Mesothelial cell of epicardium (in vitro differentiated cells): ENCODE data around the gene NCKAP5. TPM values are rescaled to one million over a fixed set of nuclear protein-coding genes. Genes with fewer than 3 reads are reported as not detected.

Source experiments
- DNase-seq, 2 experiments: peaks; one replicate each; pipeline ENCODE4 v3.0.0; 2021; ENCODE audit warnings: low spot score in 2 of 2; ENCODE audit not compliant: unreplicated experiment in 2 of 2
- H3K27ac Mint-ChIP-seq: 2 replicates; pipeline ENCODE4 v1.8.0; 2021; ENCODE audit warnings: mixed read lengths
- H3K27me3 Mint-ChIP-seq: 2 replicates; pipeline ENCODE4 v1.8.0; 2021; ENCODE audit warnings: low read depth, mixed read lengths
- H3K36me3 Mint-ChIP-seq: 2 replicates; pipeline ENCODE4 v1.8.0; 2021; ENCODE audit warnings: mixed read lengths
- H3K4me1 Mint-ChIP-seq: 2 replicates; pipeline ENCODE4 v1.8.0; 2021; ENCODE audit warnings: mixed read lengths
- H3K4me3 Mint-ChIP-seq: 2 replicates; pipeline ENCODE4 v1.8.0; 2021; ENCODE audit warnings: mild to moderate bottlenecking, moderate library complexity, mixed read lengths
- H3K9me3 Mint-ChIP-seq: 2 replicates; pipeline ENCODE4 v1.8.0; 2021; ENCODE audit warnings: mixed read lengths
- total RNA-seq: library from RNA; stranded (reverse); gene quantifications from 3 replicates; pipeline ENCODE4 v1.2.1, GENCODE V29; 2021
- TF ChIP-seq, protein P1 (sequence below): fragments of 200-600 bp; sonication (generic); IDR thresholded peaks from one replicate; pipeline ENCODE4 v1.5.0; 2021; ENCODE audit warnings: antibody characterized with exemption; ENCODE audit not compliant: unreplicated experiment

The NCKAP5 gene
- total RNA-seq, 1 donor from 2014 or later = 2.1 TPM

DNA sequence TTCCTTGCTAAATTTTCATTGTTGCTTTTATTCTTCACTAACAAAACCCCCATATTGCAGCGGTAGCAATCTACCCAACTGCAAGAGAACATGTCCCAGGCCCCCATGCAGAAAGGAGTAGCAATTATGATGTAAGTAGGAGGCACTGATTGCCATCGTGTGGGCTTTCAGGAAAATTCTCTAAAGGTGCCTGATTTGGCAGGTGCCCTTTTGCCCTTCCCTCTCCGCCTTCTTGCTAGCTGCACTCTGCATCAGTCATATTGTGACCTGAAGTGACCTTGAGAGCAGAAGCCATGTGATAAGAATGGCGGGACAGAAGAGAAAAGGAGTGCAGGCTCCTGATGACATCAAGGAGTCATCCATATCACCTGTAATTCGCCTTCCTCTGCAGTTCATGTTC is 112.1 kb downstream of the NCKAP5 start:
- H3K4me1 Mint-ChIP-seq = peaks cover 5% of the 10 kb centered on the region
- peaks cover 2% of the 10 kb centered on the region for H3K27me3 Mint-ChIP-seq
- TF ChIP-seq, protein P1, sequence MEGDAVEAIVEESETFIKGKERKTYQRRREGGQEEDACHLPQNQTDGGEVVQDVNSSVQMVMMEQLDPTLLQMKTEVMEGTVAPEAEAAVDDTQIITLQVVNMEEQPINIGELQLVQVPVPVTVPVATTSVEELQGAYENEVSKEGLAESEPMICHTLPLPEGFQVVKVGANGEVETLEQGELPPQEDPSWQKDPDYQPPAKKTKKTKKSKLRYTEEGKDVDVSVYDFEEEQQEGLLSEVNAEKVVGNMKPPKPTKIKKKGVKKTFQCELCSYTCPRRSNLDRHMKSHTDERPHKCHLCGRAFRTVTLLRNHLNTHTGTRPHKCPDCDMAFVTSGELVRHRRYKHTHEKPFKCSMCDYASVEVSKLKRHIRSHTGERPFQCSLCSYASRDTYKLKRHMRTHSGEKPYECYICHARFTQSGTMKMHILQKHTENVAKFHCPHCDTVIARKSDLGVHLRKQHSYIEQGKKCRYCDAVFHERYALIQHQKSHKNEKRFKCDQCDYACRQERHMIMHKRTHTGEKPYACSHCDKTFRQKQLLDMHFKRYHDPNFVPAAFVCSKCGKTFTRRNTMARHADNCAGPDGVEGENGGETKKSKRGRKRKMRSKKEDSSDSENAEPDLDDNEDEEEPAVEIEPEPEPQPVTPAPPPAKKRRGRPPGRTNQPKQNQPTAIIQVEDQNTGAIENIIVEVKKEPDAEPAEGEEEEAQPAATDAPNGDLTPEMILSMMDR = no peak
- no peak for DNase-seq
- H3K4me3 Mint-ChIP-seq = no peak overlapping the region
- H3K9me3 Mint-ChIP-seq = peaks cover 9% of the 10 kb centered on the region
- H3K36me3 Mint-ChIP-seq = no peaks in the 10 kb centered on the region
- no peak overlapping the region for H3K27ac Mint-ChIP-seq

DNA sequence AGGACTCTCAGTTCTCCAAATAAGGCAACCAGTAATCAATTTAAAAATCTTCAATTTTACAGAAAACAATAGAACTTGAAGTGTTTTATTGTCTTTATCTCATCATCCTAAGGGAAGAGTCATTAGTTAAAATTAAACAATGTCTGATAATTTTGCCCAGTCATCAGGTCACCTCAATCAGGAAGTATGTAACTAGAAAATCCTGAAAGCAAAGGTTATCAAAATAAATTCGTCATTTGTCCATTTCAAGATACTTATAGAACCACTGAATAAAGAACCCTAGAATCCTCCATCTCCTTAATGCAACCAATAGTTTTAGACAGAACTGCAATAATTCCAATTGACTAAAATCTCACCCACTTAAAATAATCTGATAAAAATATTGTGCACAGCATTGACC is 115.2 kb downstream of the NCKAP5 start:
- no peak overlapping the region for H3K4me3 Mint-ChIP-seq
- no peak overlapping the region for H3K27ac Mint-ChIP-seq
- H3K36me3 Mint-ChIP-seq = no peaks in the 10 kb centered on the region
- DNase-seq = no peak
- peaks cover 4% of the 10 kb centered on the region for H3K4me1 Mint-ChIP-seq
- H3K27me3 Mint-ChIP-seq = peaks cover 3% of the 10 kb centered on the region
- TF ChIP-seq, protein P1 = no peak
- peaks cover 9% of the 10 kb centered on the region for H3K9me3 Mint-ChIP-seq

DNA sequence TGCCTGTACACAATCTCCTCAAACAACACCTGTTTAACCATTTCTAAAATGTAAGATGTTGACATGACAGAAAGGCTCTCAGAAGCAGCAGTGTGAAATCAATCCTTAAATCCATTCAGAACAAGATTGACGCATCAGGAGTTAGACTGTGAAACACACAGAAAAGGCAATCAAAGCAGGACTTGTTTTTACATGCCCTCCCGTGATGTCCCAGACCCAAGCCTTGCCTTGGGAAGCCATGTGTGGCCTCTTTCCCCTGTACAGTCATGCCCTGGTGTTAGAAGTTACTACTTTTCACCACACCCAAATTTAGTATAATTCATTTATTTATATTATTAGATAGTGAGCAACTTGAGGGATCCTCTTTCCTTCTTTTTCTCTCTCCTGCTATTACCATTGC is 115.7 kb downstream of the NCKAP5 start:
- Mint-ChIP-seq H3K9me3 (peaks cover 9% of the 10 kb centered on the region), H3K27ac (no peak overlapping the region), H3K27me3 (peaks cover 5% of the 10 kb centered on the region)

DNA sequence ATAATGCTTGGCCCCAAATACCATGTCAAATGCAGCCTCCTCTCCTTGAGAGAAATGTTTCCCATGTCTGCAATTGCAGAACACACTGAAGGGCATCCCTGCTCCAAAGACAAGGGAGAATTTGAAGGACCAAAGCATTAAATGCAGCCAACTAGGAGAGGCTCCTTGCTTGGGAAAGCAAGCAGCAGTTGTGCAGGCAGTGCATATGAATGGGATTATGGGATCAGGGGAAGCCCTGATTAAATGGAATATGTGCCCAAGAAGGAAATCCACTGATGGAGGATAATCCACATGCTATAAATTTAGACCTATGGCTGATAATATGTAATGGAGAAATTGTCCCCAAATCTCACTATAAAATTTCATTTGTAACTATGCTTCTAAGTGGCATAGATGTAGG is 116.1 kb downstream of the NCKAP5 start:
- H3K4me3 Mint-ChIP-seq = no peak overlapping the region
- H3K9me3 Mint-ChIP-seq = peaks cover 9% of the 10 kb centered on the region
- no peak overlapping the region for H3K27ac Mint-ChIP-seq
- H3K4me1 Mint-ChIP-seq = peaks cover 4% of the 10 kb centered on the region
- no peak for DNase-seq
- TF ChIP-seq, protein P1 = no peak
- H3K27me3 Mint-ChIP-seq = peaks cover 8% of the 10 kb centered on the region
- no peaks in the 10 kb centered on the region for H3K36me3 Mint-ChIP-seq

More for the DNA sequence above, 115.7 kb downstream of the NCKAP5 start:
- no peaks in the 10 kb centered on the region for H3K36me3 Mint-ChIP-seq
- TF ChIP-seq, protein P1 = no peak
- no peak for DNase-seq
- no peak overlapping the region for H3K4me3 Mint-ChIP-seq
- H3K4me1 Mint-ChIP-seq = peaks cover 4% of the 10 kb centered on the region

DNA sequence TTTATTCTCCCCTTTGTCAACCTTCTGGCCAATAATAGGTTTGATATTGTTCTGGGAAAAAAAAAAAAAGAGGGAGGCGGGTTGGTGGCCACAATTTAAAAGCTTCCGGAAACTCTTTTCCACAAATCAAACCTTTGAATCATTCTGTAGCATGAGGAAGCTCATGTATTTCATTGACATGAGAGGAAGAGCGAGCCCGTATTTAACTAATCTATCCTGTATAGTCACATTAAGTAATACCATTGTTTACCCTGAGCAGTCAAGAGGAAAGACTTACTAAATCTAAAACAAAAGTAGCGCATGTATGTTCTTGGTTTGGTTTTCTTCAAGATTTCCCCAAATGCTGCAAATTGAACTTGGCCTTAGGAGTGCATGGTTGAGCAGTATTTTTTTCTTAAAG is 120.1 kb downstream of the NCKAP5 start:
- TF ChIP-seq, protein P1 = no peak
- H3K27me3 Mint-ChIP-seq = peaks cover 28% of the 10 kb centered on the region

DNA sequence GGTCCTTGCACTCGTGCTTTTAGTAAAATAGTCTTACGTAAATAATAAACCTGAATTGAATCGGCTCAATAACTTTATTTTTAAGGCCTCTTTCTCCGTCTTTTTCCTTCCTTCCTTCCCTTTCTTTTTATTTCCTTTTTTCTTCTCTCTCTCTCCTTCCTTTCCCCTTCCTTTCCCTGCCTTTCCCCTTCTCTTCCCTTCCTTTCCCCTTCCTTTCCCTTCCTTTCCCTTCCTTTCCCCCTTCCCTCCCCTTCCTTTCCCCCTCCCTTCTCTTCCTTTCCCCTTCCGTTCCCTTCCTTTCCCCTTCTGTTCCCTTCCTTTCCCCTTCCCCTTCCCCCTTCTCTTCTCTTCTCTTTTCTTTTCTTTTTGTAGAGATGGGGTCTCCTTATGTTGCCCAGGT is 121.0 kb downstream of the NCKAP5 start:
- TF ChIP-seq, protein P1 = no peak
- no peak overlapping the region for H3K4me3 Mint-ChIP-seq
- H3K27me3 Mint-ChIP-seq = peaks cover 30% of the 10 kb centered on the region
- H3K27ac Mint-ChIP-seq = no peak overlapping the region
- H3K9me3 Mint-ChIP-seq = no peaks in the 10 kb centered on the region
- DNase-seq = no peak
- H3K36me3 Mint-ChIP-seq = no peaks in the 10 kb centered on the region
- no peaks in the 10 kb centered on the region for H3K4me1 Mint-ChIP-seq

More for the DNA sequence above, 120.1 kb downstream of the NCKAP5 start:
- Mint-ChIP-seq H3K9me3 (peaks cover under 1% of the 10 kb centered on the region), H3K27ac (no peak overlapping the region), H3K4me1 (no peaks in the 10 kb centered on the region), H3K36me3 (no peaks in the 10 kb centered on the region), H3K4me3 (no peak overlapping the region)
- DNase-seq = no peak
